ENCODE measurements around the gene RASSF5. TPM values are rescaled to one million over a fixed set of nuclear protein-coding genes. Genes with fewer than 3 reads are reported as not detected.

Gene RASSF5
- total and polyA plus RNA-seq, 2 of the 13 experiments (the other 11 are each of a cell fraction or from before 2014, with no cell fraction given): 0.18 to 0.40 TPM

DNA sequence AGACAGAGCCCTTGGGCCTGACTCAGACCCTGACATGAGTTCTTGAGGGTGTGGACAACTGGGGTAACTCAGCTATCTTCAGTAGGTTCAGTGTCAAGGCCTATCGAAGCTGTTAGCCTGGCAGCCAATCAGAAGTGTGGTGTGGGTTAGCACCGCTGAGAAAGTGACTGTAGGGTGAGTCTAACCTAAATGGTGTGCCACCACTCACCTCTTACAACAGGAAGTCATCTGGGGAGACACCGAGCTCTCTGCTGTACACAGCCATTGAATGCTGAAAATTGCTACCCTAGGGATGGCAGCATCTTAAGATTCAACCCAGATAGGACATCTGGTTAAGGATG lies 44.6 kb downstream of the RASSF5 start:
- H3K4me1 ChIP-seq (ENCODE audit: insufficient read depth, low read length): peaks cover 21% of the 10 kb centered on the region
- no peaks in the 10 kb centered on the region for H3K9me3 ChIP-seq (ENCODE audit: low read length)
- WGBS (ENCODE audit: low lambda C conversion rate): 64% methylated on average over 1 of the region's 3 CpGs
- no peaks in the 10 kb centered on the region for H3K36me3 ChIP-seq (replicated peaks in 1 of 2; ENCODE audit: control insufficient read depth in 1 of 2, insufficient read depth in 2 of 2, low read length in 2 of 2)
- CTCF ChIA-PET (ENCODE audit: low intra/inter-chr PET ratio, low total read pairs): no interaction called here
- DNase-seq (ENCODE audit: low spot score) (no peak), FAIRE-seq (no peak), ATAC-seq (no peak)
- intact Hi-C loops (cut with micrococcal nuclease; ENCODE audit: unreplicated experiment) (no loop called here), in situ Hi-C loops (cut with HindIII; ENCODE audit: extremely low pct_ligation_motif_present, low pct_unique_long_range_greater_than_20kb) (no loop called here)
- peaks cover 0 to 1% of the 10 kb centered on the region in 2 experiments; a peak in 3 of 5 replicates for H3K27me3 ChIP-seq (ENCODE audit: control insufficient read depth in 1 of 2, insufficient read depth in 2 of 2, low read length in 2 of 2)
- no peak overlapping the region for H3K4me3 ChIP-seq (replicated peaks in 1 of 3; ENCODE audit: insufficient read depth in 1 of 3, low read depth in 2 of 3, low read length in 3 of 3)
- H3K9ac ChIP-seq (ENCODE audit: insufficient read depth, low read depth, low read length): no peak overlapping the region
- BruUV-seq (replicated peaks): no TSS peak
- POLR2A ChIA-PET: no interaction called here
- peaks cover 5% of the 10 kb centered on the region; the same call in 1 of the 2 replicates for H4K20me1 ChIP-seq (ENCODE audit: insufficient read depth, low read length)
- TF ChIP-seq PCBP2 (optimal IDR thresholded peaks at IDR 0.05; ENCODE audit: low read depth, low read length, poor library complexity, severe bottlenecking) (no peak), HCFC1 (IDR thresholded peaks at IDR 0.05; ENCODE audit: low read depth, low read length) (no peak)
- TF ChIP-seq, protein P1, sequence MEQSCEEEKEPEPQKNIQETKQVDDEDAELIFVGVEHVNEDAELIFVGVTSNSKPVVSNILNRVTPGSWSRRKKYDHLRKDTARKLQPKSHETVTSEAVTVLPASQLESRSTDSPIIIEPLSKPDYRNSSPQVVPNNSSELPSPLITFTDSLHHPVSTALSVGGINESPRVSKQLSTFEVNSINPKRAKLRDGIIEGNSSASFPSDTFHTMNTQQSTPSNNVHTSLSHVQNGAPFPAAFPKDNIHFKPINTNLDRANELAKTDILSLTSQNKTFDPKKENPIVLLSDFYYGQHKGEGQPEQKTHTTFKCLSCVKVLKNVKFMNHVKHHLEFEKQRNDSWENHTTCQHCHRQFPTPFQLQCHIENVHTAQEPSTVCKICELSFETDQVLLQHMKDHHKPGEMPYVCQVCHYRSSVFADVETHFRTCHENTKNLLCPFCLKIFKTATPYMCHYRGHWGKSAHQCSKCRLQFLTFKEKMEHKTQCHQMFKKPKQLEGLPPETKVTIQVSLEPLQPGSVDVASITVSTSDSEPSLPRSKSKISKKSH (CRISPR knock-in tag; IDR thresholded peaks at IDR 0.05; ENCODE audit: borderline replicate concordance): no peak
- H3K79me2 ChIP-seq (ENCODE audit: insufficient read depth, low read length): no peaks in the 10 kb centered on the region
- no peak overlapping the region for H3K4me2 ChIP-seq (ENCODE audit: low read depth, low read length)
- no peak overlapping the region for H2AFZ ChIP-seq (ENCODE audit: low read length)
- no peak overlapping the region for H3K27ac ChIP-seq (ENCODE audit: extremely low read length, insufficient read depth, low read length)

DNA sequence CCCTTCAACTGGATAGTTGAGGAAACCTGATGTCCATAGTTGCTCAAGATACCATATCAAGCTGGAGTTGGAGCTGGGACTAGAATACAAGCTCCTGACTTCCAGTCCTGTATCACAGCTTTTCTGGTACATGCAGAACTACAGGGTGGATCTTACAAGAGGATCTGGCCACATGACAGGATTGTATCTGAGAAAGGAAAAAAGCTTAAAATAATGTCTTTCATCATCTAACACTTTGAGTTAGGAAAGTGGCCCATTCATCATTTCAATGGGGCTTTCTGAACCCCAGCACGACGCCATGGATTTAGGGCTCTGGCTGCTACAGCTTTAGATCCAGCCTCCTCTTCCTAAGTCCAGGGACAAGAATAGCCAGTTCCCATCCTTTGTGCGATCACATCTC lies 46.9 kb downstream of the RASSF5 start:
- Histone ChIP-seq H3K9ac (ENCODE audit: insufficient read depth, low read depth, low read length) (no peak overlapping the region), H3K79me2 (ENCODE audit: insufficient read depth, low read length) (no peaks in the 10 kb centered on the region), H3K27ac (ENCODE audit: extremely low read length, insufficient read depth, low read length) (no peak overlapping the region), H3K4me3 (replicated peaks in 1 of 3; ENCODE audit: insufficient read depth in 1 of 3, low read depth in 2 of 3, low read length in 3 of 3) (no peak overlapping the region), H3K9me3 (ENCODE audit: low read length) (no peaks in the 10 kb centered on the region), H2AFZ (ENCODE audit: low read length) (no peak overlapping the region), H3K4me1 (ENCODE audit: insufficient read depth, low read length) (peaks cover 43% of the 10 kb centered on the region), H3K4me2 (ENCODE audit: low read depth, low read length) (no peak overlapping the region), H4K20me1 (ENCODE audit: insufficient read depth, low read length) (peaks cover 5% of the 10 kb centered on the region; the same call in 1 of the 2 replicates), H3K27me3 (ENCODE audit: control insufficient read depth in 1 of 2, insufficient read depth in 2 of 2, low read length in 2 of 2) (peaks cover 1 to 18% of the 10 kb centered on the region in 2 experiments; a peak in 4 of 5 replicates), H3K36me3 (replicated peaks in 1 of 2; ENCODE audit: control insufficient read depth in 1 of 2, insufficient read depth in 2 of 2, low read length in 2 of 2) (no peaks in the 10 kb centered on the region)
- FAIRE-seq (no peak), ATAC-seq (no peak), DNase-seq (ENCODE audit: low spot score) (no peak)
- POLR2A ChIA-PET: no interaction called here
- intact Hi-C loops (cut with micrococcal nuclease; ENCODE audit: unreplicated experiment) (no loop called here), in situ Hi-C loops (cut with HindIII; ENCODE audit: extremely low pct_ligation_motif_present, low pct_unique_long_range_greater_than_20kb) (no loop called here)
- CTCF ChIA-PET (ENCODE audit: low intra/inter-chr PET ratio, low total read pairs): no interaction called here
- WGBS (ENCODE audit: low lambda C conversion rate): 74% methylated on average over 3 of the region's 3 CpGs
- BruUV-seq (replicated peaks): no TSS peak
- TF ChIP-seq ZFP62 (CRISPR knock-in tag; IDR thresholded peaks at IDR 0.05) (no peak), ZBTB3 (CRISPR knock-in tag; IDR thresholded peaks at IDR 0.05; ENCODE audit: borderline replicate concordance, low read depth) (no peak), BORCS8-MEF2B (CRISPR knock-in tag; IDR thresholded peaks at IDR 0.05) (no peak), ZNF737 (CRISPR knock-in tag; IDR thresholded peaks at IDR 0.05; ENCODE audit: borderline replicate concordance) (no peak), ZNF510 (CRISPR knock-in tag; IDR thresholded peaks at IDR 0.05; ENCODE audit: low read depth) (no peak), ZNF772 (CRISPR knock-in tag; IDR thresholded peaks at IDR 0.05) (no peak), DMAP1 (CRISPR knock-in tag; IDR thresholded peaks at IDR 0.05) (no peak), ZMYM4 (CRISPR knock-in tag; IDR thresholded peaks at IDR 0.05) (no peak), ELF3 (CRISPR knock-in tag; IDR thresholded peaks at IDR 0.05) (no peak), MTA3 (CRISPR knock-in tag; IDR thresholded peaks at IDR 0.05) (no peak), SP2 (CRISPR knock-in tag; IDR thresholded peaks at IDR 0.05) (no peak), HES4 (CRISPR knock-in tag; IDR thresholded peaks at IDR 0.05; ENCODE audit: borderline replicate concordance) (no peak)
- TF ChIP-seq, protein P2, sequence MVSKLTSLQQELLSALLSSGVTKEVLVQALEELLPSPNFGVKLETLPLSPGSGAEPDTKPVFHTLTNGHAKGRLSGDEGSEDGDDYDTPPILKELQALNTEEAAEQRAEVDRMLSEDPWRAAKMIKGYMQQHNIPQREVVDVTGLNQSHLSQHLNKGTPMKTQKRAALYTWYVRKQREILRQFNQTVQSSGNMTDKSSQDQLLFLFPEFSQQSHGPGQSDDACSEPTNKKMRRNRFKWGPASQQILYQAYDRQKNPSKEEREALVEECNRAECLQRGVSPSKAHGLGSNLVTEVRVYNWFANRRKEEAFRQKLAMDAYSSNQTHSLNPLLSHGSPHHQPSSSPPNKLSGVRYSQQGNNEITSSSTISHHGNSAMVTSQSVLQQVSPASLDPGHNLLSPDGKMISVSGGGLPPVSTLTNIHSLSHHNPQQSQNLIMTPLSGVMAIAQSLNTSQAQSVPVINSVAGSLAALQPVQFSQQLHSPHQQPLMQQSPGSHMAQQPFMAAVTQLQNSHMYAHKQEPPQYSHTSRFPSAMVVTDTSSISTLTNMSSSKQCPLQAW (CRISPR knock-in tag; IDR thresholded peaks at IDR 0.05): no peak
- TF ChIP-seq, protein P3, sequence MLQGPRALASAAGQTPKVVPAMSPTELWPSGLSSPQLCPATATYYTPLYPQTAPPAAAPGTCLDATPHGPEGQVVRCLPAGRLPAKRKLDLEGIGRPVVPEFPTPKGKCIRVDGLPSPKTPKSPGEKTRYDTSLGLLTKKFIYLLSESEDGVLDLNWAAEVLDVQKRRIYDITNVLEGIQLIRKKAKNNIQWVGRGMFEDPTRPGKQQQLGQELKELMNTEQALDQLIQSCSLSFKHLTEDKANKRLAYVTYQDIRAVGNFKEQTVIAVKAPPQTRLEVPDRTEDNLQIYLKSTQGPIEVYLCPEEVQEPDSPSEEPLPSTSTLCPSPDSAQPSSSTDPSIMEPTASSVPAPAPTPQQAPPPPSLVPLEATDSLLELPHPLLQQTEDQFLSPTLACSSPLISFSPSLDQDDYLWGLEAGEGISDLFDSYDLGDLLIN (CRISPR knock-in tag; IDR thresholded peaks at IDR 0.05; ENCODE audit: borderline replicate concordance): no peak
